Right forelimb (tissue), 1 donor: ENCODE results near the gene TMPRSS6.

Experiments used
- DNase-seq: peaks from one replicate; pipeline ENCODE4 v3.0.0-alpha.2; 2018

TMPRSS6 gene

GRCh38 chr22:37112084-37112728, 2.7 kb upstream of the TMPRSS6 start:
- DNase-seq = no peak

GRCh38 chr22:37111156-37111717, 1.7 kb upstream of the TMPRSS6 start:
- no peak for DNase-seq

GRCh38 chr22:37107816-37108621, 1.5 kb downstream of the TMPRSS6 start:
- no peak for DNase-seq

- DNase-seq = no peak
Observed at GRCh38 chr22:37105990-37106389, 3.5 kb downstream of the TMPRSS6 start.

GRCh38 chr22:37105154-37105553, 4.4 kb downstream of the TMPRSS6 start:
- DNase-seq = no peak

- no peak for DNase-seq
Observed at GRCh38 chr22:37103656-37104452, 5.7 kb downstream of the TMPRSS6 start.

- DNase-seq = no peak
Observed at GRCh38 chr22:37103151-37103550, 6.4 kb downstream of the TMPRSS6 start.

GRCh38 chr22:37101311-37102066, 8.0 kb downstream of the TMPRSS6 start:
- no peak for DNase-seq

GRCh38 chr22:37100589-37101127, 8.9 kb downstream of the TMPRSS6 start:
- no peak for DNase-seq

- DNase-seq = no peak
Observed at GRCh38 chr22:37098976-37099591, 10.4 kb downstream of the TMPRSS6 start.

- no peak for DNase-seq
Observed at GRCh38 chr22:37097346-37097745, 12.2 kb downstream of the TMPRSS6 start.

- no peak for DNase-seq
Observed at GRCh38 chr22:37095113-37095512, 14.4 kb downstream of the TMPRSS6 start.

GRCh38 chr22:37094239-37094638, 15.3 kb downstream of the TMPRSS6 start:
- no peak for DNase-seq

- no peak for DNase-seq
Observed at GRCh38 chr22:37092997-37093396, 16.5 kb downstream of the TMPRSS6 start.

GRCh38 chr22:37091994-37092393, 17.5 kb downstream of the TMPRSS6 start:
- no peak for DNase-seq

- DNase-seq = no peak
Observed at GRCh38 chr22:37090920-37091695, 18.4 kb downstream of the TMPRSS6 start.

GRCh38 chr22:37089434-37089833, 20.1 kb downstream of the TMPRSS6 start:
- DNase-seq = no peak

- DNase-seq = no peak
Observed at GRCh38 chr22:37088750-37089408, 20.6 kb downstream of the TMPRSS6 start.

GRCh38 chr22:37088108-37088605, 21.4 kb downstream of the TMPRSS6 start:
- DNase-seq = no peak

- no peak for DNase-seq
Observed at GRCh38 chr22:37086184-37086583, 23.3 kb downstream of the TMPRSS6 start.
